Measurements from ENCODE around the gene SNW1. TPM values are rescaled to one million over a fixed set of nuclear protein-coding genes. Genes with fewer than 3 reads are reported as not detected.

SNW1 gene
- total and polyA plus RNA-seq, 2 of the 13 experiments (the other 11 are each of a cell fraction or from before 2014, with no cell fraction given), result 23.2 to 65.8 TPM

DNA sequence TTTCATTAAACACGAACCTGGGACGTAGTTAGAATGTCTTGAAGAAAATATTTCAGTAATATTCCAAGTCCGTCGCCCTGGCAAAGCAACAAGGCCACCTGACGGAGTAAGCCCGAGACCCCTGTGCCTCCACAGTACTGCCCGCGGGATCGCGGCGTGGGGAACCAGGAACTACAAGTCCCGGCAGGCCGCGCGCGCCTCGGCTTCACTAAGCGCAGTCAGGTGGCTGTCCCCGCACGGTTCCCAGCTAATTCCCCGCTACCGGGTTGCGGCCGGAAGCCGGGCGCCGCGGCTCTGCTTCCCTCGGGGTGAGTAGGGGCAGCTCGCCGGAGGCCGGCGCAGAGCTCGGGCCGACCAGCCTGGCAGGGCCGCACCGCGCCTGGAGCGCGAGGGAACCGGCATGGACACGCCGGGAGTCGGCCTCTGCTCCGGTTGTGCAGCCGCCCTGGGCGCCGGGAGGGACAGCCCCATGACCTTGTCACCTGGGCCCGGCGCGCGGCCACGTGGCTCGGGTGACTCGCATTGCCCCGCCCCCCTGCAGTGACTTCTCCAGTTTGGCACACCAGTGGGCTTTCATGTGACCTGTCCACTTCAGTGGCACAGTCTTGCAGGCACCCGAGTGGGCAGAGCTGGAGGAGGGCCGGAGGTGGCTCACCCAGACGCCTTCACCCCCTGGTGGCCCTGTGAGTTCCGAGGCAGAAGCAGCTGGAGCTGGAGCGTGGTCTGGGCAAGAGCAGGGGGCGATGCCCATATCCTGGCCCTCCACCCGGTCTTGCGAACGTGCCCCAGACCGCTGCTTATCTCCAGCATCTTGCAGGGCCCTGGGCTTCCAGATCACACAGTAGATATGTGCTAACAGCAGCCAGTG lies 39.1 kb upstream of the SNW1 start, which contains the start of gene ADCK1 (continued):
- TF ChIP-seq, protein P1, sequence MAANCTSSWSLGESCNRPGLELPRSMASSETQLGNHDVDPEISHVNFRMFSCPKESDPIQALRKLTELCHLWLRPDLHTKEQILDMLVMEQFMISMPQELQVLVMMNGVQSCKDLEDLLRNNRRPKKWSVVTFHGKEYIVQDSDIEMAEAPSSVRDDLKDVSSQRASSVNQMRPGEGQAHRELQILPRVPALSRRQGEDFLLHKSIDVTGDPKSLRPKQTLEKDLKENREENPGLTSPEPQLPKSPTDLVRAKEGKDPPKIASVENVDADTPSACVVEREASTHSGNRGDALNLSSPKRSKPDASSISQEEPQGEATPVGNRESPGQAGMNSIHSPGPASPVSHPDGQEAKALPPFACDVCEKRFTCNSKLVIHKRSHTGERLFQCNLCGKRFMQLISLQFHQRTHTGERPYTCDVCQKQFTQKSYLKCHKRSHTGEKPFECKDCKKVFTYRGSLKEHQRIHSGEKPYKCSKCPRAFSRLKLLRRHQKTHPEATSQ (CRISPR knock-in tag; IDR thresholded peaks at IDR 0.05; ENCODE audit: borderline replicate concordance), result no peak
- TF ChIP-seq TEAD2 (CRISPR knock-in tag; IDR thresholded peaks at IDR 0.05) (no peak), ZNF839 (CRISPR knock-in tag; IDR thresholded peaks at IDR 0.05; ENCODE audit: borderline replicate concordance) (no peak; the same call in 1 of the 2 replicates), ZNF326 (CRISPR knock-in tag; IDR thresholded peaks at IDR 0.05; ENCODE audit: borderline replicate concordance) (no peak)
- TF ChIP-seq, protein P2, sequence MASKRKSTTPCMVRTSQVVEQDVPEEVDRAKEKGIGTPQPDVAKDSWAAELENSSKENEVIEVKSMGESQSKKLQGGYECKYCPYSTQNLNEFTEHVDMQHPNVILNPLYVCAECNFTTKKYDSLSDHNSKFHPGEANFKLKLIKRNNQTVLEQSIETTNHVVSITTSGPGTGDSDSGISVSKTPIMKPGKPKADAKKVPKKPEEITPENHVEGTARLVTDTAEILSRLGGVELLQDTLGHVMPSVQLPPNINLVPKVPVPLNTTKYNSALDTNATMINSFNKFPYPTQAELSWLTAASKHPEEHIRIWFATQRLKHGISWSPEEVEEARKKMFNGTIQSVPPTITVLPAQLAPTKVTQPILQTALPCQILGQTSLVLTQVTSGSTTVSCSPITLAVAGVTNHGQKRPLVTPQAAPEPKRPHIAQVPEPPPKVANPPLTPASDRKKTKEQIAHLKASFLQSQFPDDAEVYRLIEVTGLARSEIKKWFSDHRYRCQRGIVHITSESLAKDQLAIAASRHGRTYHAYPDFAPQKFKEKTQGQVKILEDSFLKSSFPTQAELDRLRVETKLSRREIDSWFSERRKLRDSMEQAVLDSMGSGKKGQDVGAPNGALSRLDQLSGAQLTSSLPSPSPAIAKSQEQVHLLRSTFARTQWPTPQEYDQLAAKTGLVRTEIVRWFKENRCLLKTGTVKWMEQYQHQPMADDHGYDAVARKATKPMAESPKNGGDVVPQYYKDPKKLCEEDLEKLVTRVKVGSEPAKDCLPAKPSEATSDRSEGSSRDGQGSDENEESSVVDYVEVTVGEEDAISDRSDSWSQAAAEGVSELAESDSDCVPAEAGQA (IDR thresholded peaks at IDR 0.05; ENCODE audit: low read depth), result peak; percentile 66; the same call in 1 of the 2 replicates
- TF ChIP-seq, protein P2 (CRISPR knock-in tag; IDR thresholded peaks at IDR 0.05; ENCODE audit: borderline replicate concordance), result peak; percentile 28; the same call in 1 of the 2 replicates
- TF ChIP-seq, protein P3, sequence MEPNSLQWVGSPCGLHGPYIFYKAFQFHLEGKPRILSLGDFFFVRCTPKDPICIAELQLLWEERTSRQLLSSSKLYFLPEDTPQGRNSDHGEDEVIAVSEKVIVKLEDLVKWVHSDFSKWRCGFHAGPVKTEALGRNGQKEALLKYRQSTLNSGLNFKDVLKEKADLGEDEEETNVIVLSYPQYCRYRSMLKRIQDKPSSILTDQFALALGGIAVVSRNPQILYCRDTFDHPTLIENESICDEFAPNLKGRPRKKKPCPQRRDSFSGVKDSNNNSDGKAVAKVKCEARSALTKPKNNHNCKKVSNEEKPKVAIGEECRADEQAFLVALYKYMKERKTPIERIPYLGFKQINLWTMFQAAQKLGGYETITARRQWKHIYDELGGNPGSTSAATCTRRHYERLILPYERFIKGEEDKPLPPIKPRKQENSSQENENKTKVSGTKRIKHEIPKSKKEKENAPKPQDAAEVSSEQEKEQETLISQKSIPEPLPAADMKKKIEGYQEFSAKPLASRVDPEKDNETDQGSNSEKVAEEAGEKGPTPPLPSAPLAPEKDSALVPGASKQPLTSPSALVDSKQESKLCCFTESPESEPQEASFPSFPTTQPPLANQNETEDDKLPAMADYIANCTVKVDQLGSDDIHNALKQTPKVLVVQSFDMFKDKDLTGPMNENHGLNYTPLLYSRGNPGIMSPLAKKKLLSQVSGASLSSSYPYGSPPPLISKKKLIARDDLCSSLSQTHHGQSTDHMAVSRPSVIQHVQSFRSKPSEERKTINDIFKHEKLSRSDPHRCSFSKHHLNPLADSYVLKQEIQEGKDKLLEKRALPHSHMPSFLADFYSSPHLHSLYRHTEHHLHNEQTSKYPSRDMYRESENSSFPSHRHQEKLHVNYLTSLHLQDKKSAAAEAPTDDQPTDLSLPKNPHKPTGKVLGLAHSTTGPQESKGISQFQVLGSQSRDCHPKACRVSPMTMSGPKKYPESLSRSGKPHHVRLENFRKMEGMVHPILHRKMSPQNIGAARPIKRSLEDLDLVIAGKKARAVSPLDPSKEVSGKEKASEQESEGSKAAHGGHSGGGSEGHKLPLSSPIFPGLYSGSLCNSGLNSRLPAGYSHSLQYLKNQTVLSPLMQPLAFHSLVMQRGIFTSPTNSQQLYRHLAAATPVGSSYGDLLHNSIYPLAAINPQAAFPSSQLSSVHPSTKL (CRISPR knock-in tag; IDR thresholded peaks at IDR 0.05), result peak; percentile 39; the same call in 1 of the 2 replicates
